SK-N-DZ (cell line): ENCODE measurements around the gene ALKAL2.

ENCODE experiments used
- DNase-seq: peaks from one replicate; pipeline ENCODE4 v3.0.0-alpha.2; 2015; ENCODE audit warnings: low spot score

ALKAL2 gene

DNA sequence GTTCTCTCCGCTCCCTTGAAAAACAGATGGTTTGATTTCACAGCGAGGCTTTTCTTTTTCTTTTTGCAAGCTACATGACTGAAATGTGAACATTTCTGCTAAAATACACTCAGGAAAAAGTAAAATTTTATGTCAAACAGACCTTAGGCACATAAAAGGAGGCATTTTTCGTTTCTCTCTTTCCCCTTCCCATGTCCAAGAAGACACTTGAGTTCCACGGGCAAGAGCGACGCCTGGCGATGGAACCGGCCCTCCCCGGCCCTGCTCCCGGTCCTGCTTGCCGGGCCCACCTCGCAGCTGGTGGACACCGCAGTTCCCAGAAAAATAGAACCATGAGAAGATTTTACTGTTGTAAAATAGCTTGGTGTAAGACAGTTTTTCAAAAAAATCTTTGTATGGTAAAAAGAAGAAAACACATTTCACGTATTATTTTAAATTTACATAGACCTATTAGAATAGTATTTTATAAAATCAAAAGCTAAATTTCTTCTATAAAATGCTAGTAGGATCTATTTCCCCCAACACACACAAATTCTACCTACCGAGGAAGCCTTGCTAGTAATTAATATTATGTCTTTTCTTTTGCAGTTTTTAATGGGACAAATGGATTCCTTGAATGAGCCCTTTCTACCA is 2.3 kb upstream of the ALKAL2 start:
- DNase-seq = peak; percentile 60

- DNase-seq = no peak
Measured at GRCh38 chr2:289362-290089, 1.6 kb upstream of the ALKAL2 start.

DNA sequence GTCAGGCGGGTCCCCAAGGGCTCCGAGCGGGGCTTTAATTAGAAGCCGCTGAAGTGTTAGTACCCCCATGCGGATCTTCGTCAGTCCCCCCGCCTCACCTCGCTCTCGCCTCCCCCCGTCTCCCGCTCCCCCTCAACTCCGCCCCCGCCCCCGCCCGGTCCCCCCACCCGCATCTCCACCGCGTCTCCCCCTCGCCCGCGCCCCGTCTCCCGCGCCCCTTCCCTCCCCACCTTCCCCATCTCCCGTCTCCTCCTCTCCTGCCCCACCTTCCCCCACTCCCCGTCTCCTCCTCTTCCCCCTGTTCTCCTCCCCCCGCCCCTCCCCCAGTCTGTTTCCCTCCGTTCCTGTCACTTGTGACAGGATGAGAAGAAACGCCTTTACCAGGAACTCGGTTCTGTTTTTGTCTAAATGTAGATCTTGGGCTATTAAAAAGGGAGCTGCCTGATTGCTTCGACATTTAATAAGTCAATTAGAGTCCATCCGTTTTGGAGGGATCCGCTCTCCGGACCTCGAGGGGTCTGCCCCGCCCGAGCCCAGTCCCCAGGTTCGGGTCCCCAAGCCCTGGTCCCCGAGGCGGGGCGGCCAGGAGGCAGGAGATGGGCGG is 969 bp upstream of the ALKAL2 start:
- no peak for DNase-seq

- DNase-seq = no peak
Measured at GRCh38 chr2:287471-287885, 413 bp downstream of the ALKAL2 start.

- DNase-seq = no peak
Measured at GRCh38 chr2:286774-287392, 1.0 kb downstream of the ALKAL2 start.

DNA sequence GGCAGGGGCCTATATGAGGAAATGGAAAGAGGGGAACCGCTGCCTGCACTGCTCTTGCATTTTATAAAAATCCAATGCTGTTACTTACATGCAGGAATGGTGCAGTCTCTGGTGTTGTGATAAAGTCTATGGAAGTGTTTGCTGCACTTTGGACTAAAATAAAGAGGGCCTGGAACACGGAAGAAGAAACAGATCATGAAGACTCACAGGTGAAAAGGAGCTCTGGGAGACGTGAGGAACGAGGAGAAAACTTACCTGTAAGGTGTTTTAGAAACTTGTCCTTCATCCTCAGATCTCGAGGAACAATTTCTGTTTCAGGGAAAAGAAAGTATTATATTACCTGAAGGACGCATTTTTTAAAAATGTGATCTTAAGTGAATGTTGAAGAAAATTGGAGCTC is 1.9 kb downstream of the ALKAL2 start:
- no peak for DNase-seq

DNA sequence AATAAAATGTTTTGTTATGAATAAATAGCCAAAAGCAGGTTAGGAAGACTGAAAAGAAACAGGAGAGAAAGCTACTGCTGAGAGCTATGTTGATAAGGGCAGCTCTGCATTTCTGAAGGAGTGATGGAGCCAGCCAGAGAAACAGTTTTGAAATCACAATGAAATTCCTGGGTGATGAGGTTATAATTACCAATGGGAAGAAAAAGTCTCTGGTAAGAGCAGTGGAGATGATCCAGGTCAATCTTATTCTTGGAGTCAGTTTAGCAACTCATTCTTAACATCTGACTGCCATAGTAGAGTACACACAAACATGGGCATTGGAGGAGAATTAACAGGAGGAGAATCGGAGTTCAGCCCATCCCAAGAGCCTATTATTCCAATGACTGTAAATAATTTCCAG is 2.4 kb downstream of the ALKAL2 start:
- DNase-seq = no peak

DNA sequence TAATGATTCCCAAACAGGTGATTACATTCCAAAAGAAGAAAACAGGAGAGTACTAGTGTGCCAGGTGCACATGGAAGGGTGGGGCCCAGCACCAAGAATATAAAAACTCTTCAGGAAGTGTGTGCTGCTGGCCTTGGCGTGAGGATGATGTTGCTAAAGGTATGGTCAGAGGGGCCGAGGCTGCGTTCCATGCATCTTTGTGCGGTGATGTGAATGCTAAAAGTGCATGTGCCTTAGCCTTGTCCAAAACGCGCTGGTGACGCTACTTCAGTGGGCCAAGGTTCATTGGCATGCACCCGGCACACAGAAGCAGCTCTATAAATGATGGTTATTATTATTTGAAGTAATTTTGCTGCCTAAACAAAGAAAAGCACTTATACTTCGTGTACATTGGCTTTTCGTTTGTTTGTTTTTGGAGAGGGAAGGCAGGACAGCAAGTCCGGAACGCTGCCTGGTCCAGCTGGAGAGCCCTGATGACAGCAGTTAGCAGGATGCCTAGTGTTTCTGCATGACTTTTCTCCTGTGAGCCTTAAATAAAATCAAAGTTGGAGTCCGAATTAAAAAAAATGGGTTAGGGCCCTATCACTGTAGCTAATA is 2.9 kb downstream of the ALKAL2 start:
- DNase-seq = no peak

DNA sequence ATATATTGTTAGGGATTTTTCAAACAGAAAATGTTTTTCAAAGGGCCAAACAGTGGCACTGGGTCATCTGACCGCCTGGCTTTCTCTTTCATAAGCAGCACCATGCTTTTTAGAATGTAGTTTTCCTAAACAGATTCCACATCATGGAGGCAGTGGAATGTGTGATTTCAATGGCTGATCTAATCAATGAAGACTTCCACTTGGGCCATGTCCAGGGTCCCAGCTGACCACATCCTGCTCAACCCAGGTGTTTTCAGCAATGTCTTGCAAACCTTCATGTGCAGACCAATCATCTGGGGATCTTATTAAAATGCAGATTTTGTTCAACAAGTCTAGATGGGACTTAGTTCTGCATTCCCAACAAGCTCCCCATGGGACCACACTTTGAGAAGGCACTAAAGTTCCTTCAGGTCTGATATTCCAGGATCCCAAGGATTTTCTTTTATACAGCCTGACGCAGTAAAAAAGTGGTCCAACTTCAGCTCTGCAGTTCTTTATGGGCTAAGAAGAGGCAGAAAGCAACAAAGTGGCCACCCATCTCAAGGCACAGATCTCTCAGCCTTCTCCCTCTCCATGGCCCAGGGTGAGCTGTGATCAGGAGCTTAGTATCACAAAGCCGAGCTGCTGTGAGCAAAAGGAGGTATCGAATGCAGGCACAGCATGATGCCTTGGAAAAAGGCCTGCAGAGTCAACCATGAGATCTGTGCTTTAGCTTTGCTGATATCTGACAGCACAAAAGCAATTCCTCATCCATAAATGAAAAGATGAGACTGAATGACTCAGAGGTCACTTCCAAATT is 3.7 kb downstream of the ALKAL2 start:
- DNase-seq = no peak

DNA sequence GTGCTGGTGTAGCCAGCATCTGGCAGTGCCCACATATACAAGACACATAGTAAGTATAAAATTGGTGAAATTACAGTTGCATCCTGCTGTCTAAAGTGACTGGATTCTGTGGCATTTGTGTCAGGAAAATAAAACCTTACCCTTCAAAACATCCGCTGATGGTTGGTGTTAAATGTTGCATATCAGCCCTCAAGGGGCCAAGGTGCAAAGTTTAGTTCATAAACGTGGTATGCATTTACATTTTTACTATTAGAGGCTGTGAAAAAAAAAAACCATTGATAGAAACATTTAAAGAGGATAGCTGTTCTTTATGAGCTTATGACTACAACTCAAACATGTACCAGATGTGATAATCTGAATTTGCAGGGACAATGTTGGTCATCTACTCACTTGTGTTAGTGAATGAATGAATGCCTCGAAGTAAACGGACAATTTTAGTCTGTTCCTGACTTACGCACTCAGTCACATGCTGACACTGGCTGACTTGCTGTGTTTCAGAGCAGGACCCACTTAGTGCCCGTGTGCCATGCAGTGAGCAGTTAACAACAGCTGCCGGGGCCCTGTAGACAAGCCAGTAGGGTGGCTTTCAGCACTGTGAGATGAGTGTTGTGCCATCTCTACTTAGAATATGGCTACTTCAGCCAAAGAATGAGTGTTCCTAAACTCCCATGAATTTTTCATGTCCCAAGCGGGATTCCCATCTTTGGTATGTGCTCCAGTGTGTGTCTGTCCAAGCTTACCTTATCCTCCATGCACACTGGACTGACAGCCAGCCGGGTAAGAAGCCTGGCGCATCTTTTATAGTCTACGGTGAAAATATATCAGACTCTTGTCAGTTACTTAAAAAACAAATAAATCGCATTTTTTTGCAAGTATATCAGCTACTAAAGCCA is 5.3 kb downstream of the ALKAL2 start:
- no peak for DNase-seq

- no peak for DNase-seq
Measured at GRCh38 chr2:281381-281780, 6.5 kb downstream of the ALKAL2 start.

DNA sequence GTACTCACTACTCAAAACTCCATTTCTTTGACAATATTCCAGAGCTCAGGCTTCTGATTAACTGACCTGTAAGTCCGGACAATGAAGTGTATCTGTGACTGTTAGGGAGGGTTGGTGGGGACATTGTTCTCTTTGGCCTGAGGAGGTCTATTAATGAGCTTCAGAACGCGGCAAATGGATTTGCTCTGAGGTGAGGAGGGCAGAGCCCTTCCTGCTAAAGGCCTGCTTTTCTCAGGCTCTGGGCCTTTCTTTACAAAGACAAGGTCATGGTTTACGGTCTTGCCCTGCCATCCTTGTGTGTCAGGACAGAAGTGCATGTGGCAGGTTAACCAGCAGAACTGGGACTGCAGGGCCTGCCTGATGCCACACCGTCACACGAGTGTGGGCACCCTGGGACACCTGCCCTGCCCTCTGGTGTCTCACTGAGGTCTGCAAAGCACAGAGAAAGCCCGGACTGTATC is 7.2 kb downstream of the ALKAL2 start:
- DNase-seq = no peak

GRCh38 chr2:279956-280649 is 7.8 kb downstream of the ALKAL2 start:
- no peak for DNase-seq

GRCh38 chr2:279366-279765 is 8.5 kb downstream of the ALKAL2 start:
- DNase-seq = no peak

- no peak for DNase-seq
Measured at GRCh38 chr2:278927-279320, 9.0 kb downstream of the ALKAL2 start.

- DNase-seq = no peak
Measured at GRCh38 chr2:278312-278926, 9.5 kb downstream of the ALKAL2 start.

GRCh38 chr2:275466-275865 is 12.4 kb downstream of the ALKAL2 start:
- DNase-seq = no peak

- DNase-seq = no peak
Measured at GRCh38 chr2:274503-274902, 13.4 kb downstream of the ALKAL2 start.

DNA sequence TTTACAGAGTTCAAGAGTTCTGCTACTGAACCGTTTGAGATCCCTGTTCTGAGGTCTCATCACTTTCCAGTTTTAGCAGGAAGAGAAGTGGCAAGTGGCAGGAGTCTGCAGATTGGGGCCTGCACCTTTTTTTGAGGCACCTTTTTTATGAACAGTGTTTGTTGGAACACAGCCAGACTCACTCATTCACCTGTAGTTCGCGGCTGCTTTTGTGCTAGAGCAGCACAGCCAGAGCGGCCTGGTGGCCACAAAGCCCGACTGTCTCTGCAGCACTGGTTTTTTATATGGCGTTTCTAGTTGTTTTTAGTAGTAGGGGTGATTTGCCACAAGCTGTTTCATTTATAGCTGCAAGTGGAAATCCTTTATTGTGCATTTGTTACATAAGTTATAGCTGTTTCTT is 14.6 kb downstream of the ALKAL2 start:
- DNase-seq = no peak
